Testis (tissue), 3 donors: ENCODE measurements around the gene PPARD. TPM values are rescaled to one million over a fixed set of nuclear protein-coding genes. Genes with fewer than 3 reads are reported as not detected.

ENCODE experiments used
- DNase-seq: peaks from one replicate; pipeline ENCODE4 v3.0.0-alpha.2; 2019
- H3K27ac ChIP-seq, 2 donors: fragments of 200-600 bp; sonication (generic); one replicate each; pipeline ENCODE4 v1.5.1; 2019
- H3K27me3 ChIP-seq: fragments of 200-600 bp; sonication (generic); one replicate; pipeline ENCODE4 v1.5.1; 2019
- H3K36me3 ChIP-seq: fragments of 200-600 bp; sonication (generic); one replicate; pipeline ENCODE4 v1.5.1; 2017; ENCODE audit warnings: low read depth; ENCODE audit errors: missing control alignments
- H3K4me1 ChIP-seq: fragments of 200-600 bp; sonication (generic); one replicate; pipeline ENCODE4 v1.5.1; 2019
- H3K4me3 ChIP-seq, 2 donors: fragments of 200-600 bp; sonication (generic); one replicate each; pipeline ENCODE4 v1.5.1; 2017 to 2019
- H3K9me3 ChIP-seq: fragments of 200-600 bp; sonication (generic); one replicate; pipeline ENCODE4 v1.5.1; 2017
- CTCF ChIP-seq, 3 experiments: fragments of 450-650 bp in 2 of 3; fragments of 200-600 bp in 1 of 3; sonication (generic) in 1 of 3; IDR thresholded peaks; one replicate each; pipeline ENCODE4 v1.5.1; 2016 to 2019; ENCODE audit warnings: antibody characterized with exemption in 3 of 3, mild to moderate bottlenecking in 2 of 3, moderate library complexity in 1 of 3
- POLR2A ChIP-seq: fragments of 450-650 bp; IDR thresholded peaks from one replicate; pipeline ENCODE4 v1.6.1; 2017; ENCODE audit warnings: antibody characterized with exemption, mild to moderate bottlenecking, moderate library complexity
- WGBS, 2 donors: methylation state at CpG; one replicate each; pipeline ENCODE4 v1.1.5; 2018; 5-methylcytosine and 5-hydroxymethylcytosine counted together
- intact Hi-C: fragments of 100-400 bp; cut with DNase I; formaldehyde crosslinking; loops from one replicate; pipeline ENCODE4 v1.15.1; 2023; ENCODE audit warnings: low total_unique reads
- polyA plus RNA-seq: library from polyadenylated mRNA; stranded (reverse); fragments of 350-450 nt; fragmentation: Illumina TruSeq; extraction: RNeasy Lipid Tissue Mini Kit (QIAGEN cat#74804); gene quantifications from one replicate; pipeline ENCODE4 v1.2.3, GENCODE V29; 2014; ENCODE audit warnings: low read depth, low replicate concordance; ENCODE audit not compliant: insufficient read depth
- total RNA-seq, 2 donors: library from RNA; depleted of rRNA; stranded (reverse); fragments of >200 nt; gene quantifications; one replicate each; pipeline ENCODE4 v1.2.3, GENCODE V29; 2016

The PPARD gene
- total and polyA plus RNA-seq, 3 donors from 2014 or later: 21.0 to 23.0 (median 21.5) TPM

GRCh38 chr6:35406711-35407485, 64.5 kb downstream of the PPARD start:
- no peaks in the 10 kb centered on the region for H3K4me1 ChIP-seq
- no peaks in the 10 kb centered on the region for H3K27me3 ChIP-seq
- WGBS, 2 donors: 91% methylated on average over 19 to 20 of the region's 20 CpGs
- no peak for TF ChIP-seq CTCF (IDR thresholded peaks at IDR 0.05)
- TF ChIP-seq POLR2A: no peak
- H3K36me3 ChIP-seq: no peaks in the 10 kb centered on the region
- intact Hi-C loops: no loop called here
- no peak overlapping the region for H3K4me3 ChIP-seq
- no peak for DNase-seq
- H3K9me3 ChIP-seq: no peaks in the 10 kb centered on the region
- no peak overlapping the region for H3K27ac ChIP-seq

DNA sequence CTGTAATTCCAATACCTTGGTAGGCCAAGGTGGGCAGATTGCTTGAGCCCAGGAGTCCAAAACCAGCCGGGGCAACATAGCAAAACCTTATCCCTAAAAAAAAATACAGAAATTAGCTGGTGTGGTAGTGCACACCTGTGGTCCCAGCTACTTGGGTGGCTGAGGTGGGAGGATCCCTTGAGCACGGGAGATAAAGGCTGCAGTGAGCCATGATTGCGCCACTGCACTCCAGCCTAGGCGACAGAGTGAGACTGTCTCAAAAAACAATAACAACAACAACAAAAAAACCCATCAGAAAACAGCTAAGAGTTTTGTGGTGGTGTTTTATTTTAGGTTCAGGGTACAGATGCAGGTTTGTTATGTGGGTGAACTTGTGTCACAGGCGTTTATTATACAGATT, 66.9 kb downstream of the PPARD start:
- DNase-seq: no peak
- TF ChIP-seq CTCF (IDR thresholded peaks at IDR 0.05): no peak
- Histone ChIP-seq H3K4me3 (no peak overlapping the region), H3K4me1 (no peaks in the 10 kb centered on the region), H3K27me3 (no peaks in the 10 kb centered on the region), H3K36me3 (no peaks in the 10 kb centered on the region), H3K9me3 (no peaks in the 10 kb centered on the region), H3K27ac (no peak overlapping the region)
- 72 to 73% methylated on average over 5 of the region's 5 CpGs for WGBS, 2 donors
- intact Hi-C loops: no loop called here

DNA sequence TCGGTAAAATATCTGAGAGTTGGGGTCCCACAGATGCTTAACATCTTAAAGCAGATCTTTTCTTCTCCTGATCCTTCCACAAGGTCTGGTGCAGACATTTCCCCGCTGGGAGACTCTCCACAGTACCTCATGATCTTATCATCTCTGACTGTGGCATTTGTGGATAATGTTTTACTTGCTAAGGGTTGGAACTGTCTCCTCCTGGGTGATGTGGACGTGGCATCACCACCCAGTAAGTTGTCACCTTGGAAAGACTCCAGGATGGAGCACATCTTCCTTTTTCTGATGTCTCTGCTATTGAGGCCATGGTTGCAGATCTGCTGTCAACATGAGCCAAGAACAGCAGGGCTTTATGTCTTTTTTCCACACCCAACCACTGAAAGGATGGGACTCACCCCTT, 67.8 kb downstream of the PPARD start:
- Histone ChIP-seq H3K27ac (no peak overlapping the region), H3K4me3 (no peak overlapping the region), H3K4me1 (no peaks in the 10 kb centered on the region), H3K36me3 (no peaks in the 10 kb centered on the region), H3K9me3 (no peaks in the 10 kb centered on the region), H3K27me3 (no peaks in the 10 kb centered on the region)
- WGBS, 2 donors: 64% methylated on average over 3 of the region's 3 CpGs
- intact Hi-C loops: loop anchor here (10.0 kb wide), 1 partner anchor 65 kb away; the partner anchor contains the start of gene PPARD
- DNase-seq: no peak
- no peak for TF ChIP-seq CTCF (IDR thresholded peaks at IDR 0.05)
- TF ChIP-seq POLR2A: no peak

GRCh38 chr6:35411066-35411465, 68.7 kb downstream of the PPARD start:
- no peak overlapping the region for H3K4me3 ChIP-seq
- WGBS, 2 donors: 78 to 85% methylated on average over 9 of the region's 9 CpGs
- H3K4me1 ChIP-seq: no peaks in the 10 kb centered on the region
- no peaks in the 10 kb centered on the region for H3K27me3 ChIP-seq
- DNase-seq: no peak
- H3K27ac ChIP-seq: no peak overlapping the region
- no peaks in the 10 kb centered on the region for H3K9me3 ChIP-seq
- no peaks in the 10 kb centered on the region for H3K36me3 ChIP-seq
- no peak for TF ChIP-seq POLR2A
- TF ChIP-seq CTCF (IDR thresholded peaks at IDR 0.05): no peak
- intact Hi-C loops: loop anchor here (10.0 kb wide), 1 partner anchor 66 kb away; the partner anchor contains the start of gene PPARD

- Histone ChIP-seq H3K27me3 (no peaks in the 10 kb centered on the region), H3K27ac (no peak overlapping the region), H3K4me3 (no peak overlapping the region), H3K9me3 (no peaks in the 10 kb centered on the region), H3K4me1 (no peaks in the 10 kb centered on the region), H3K36me3 (no peaks in the 10 kb centered on the region)
- intact Hi-C loops: loop anchor here (10.0 kb wide), 1 partner anchor 67 kb away; the partner anchor contains the start of gene PPARD
- no peak for DNase-seq
- WGBS, 2 donors: 94 to 95% methylated on average over 5 to 8 of the region's 8 CpGs
- TF ChIP-seq POLR2A: no peak
- TF ChIP-seq CTCF (IDR thresholded peaks at IDR 0.05): no peak
Measured at GRCh38 chr6:35412102-35412501, 69.7 kb downstream of the PPARD start.
